GM15510 (cell line): ENCODE results near the gene SYNJ1.

Experiments
- POLR2A ChIP-seq: IDR thresholded peaks from 3 replicates; pipeline ENCODE4 v1.6.1; 2011; ENCODE audit warnings: borderline replicate concordance; ENCODE audit not compliant: insufficient read length; ENCODE audit errors: extremely low read depth

SYNJ1 gene

DNA sequence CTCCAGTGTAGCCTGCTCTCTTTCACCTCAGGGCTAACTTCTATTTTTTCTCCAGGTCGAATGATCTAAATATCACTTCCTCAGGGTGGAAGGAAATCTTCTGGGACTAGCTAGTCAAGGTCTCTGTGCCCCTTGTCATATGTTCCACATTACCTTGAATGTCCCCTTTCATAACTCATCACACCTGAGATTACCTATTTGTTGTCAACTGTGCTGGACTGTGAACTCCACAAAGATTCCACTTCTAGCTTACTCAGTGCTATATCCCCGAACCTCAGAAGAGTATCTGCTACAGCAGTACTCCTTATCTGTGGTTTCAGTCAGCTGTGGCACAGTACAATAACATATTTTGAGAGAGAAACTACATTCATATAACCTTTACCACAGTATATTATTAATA lies 14.6 kb upstream of the SYNJ1 start:
- no peak for TF ChIP-seq POLR2A

DNA sequence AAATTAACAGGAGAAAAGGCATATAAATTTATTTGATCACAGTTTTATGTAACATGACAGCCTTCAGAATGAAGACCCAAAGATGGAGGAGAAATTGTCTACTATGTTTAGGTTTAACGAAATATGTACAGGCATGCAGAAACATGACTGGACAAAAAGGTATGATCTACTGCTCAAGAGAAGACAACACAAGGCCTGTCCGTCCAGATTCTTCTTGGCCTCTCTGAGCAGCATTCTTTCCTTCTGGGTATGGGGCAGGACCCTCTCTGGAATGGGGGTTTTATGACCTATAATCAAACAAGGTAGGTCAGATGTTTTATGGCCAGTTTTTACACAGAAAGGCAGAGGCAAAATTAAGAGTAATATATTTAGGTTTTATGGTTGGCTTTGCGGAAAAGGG lies 13.5 kb upstream of the SYNJ1 start:
- no peak for TF ChIP-seq POLR2A

DNA sequence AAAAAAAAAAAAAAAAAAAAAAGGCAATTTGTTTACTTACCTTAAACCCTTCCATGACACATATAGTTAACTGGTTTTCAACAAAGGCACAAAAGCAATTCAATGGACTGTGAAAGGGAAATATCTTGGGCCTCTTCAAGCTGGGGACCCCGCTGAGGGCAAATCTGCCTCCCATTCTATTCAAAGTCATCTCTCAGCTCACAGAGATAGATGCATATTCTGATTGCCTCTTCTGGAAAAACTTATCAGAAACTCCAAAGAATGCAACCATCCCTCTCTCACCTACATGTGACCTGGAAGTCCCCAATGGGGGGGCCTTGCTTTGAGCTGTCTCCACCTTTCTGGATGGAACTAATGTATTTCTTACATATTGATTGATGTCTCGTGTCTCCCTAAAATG lies 12.1 kb upstream of the SYNJ1 start:
- TF ChIP-seq POLR2A: no peak

DNA sequence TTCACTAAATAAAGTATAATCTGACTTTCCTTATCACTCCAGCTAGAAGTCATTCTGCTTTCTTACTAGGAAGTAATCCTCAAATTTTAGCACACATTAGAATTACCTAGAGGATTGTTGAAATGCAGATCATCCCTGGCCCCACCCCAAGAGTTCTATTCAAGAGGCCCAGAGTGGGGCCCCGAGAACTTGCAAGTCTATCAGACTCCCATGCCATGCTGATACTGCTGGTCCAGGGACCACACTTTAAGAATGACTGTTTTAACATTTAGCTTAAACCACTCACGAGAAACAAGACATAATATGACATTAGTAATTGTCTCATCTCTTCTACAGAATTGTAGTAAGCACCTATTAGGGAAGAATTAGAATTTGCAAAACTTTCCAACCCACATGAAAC lies 7.7 kb upstream of the SYNJ1 start:
- TF ChIP-seq POLR2A: no peak

DNA sequence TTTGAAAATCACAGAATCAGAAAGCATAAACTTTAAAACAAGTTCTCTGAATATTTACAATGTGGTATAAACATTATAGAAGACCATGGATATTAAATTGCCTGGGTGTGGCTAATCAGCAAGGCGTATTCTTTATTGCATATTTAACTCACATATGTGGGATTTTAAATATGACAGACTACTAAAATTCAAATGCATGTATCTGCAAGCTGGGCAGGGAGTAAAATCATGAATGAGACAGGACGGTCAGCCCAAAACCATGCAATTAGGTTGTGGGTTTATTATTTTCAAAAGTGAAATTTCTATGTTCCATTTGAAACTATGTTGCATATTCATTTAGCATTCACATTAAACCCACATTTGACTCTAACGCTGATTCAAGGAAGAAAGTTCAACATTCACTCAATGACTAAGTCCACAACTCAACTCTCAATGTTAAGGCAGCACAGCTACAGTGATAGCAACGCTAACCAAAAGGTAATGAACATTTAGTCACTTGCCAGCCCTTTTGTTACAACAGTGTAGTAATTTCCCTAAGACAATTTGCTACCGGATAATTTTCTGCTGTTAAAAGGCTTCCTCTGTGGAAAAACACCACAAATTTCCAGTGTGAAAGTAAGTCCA lies 6.3 kb upstream of the SYNJ1 start:
- TF ChIP-seq POLR2A: no peak

DNA sequence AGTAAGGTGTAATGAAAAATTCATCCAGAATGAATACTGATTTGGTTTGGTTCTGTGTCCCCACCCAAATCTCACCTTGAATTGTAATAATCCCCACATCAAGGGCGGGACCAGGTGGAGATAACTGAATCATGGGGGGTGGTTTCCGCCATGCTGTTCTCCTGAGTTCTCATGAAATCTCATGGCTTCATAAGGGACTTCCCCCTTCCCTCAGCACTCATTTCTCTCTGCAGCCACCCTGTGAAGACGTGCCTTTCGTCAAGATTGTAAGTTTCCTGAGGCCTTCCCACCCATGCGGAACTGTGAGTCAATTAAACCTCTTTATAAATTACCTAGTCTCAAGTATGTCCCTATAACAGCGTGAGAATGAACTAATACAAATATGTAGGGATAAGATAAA lies 5.5 kb upstream of the SYNJ1 start:
- TF ChIP-seq POLR2A: no peak

DNA sequence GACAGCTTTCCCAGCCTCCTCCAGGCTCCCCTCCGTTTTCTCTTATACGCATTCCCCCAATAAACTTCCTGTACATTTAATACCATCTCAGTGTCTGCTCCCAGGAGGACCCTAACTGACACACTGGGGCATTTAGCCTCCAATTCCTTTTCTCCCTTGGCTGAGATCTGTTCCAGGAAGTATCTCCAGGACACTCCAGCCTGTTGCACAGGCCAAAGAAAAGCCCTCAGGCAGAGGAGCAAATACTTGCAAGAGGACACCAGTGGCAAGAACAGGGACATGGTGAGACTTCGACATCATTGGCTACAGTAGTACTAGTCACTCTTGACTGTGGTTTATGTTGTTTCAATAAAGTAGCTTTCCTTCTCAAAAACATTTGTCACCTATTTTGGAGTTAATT lies 4.7 kb upstream of the SYNJ1 start:
- TF ChIP-seq POLR2A: no peak

DNA sequence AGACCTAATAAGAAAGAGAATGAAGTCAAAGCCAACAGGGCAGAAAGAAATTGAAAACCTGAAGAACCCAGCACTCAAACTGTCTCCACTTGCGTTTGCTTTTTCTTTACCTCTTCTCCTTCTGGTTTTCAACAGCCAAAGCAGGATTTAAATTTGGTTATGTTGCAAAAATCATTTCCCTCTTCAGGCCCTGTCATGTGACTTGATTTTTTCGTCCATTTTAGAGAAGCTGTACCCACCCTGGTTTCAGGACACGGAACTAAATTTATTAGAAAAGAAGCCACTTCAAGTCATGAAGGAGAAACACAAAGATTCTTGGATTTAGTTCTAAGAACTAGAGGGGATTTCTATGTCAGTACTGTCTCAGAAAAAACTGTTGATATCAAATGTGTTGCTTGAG lies 1.0 kb upstream of the SYNJ1 start:
- no peak for TF ChIP-seq POLR2A

DNA sequence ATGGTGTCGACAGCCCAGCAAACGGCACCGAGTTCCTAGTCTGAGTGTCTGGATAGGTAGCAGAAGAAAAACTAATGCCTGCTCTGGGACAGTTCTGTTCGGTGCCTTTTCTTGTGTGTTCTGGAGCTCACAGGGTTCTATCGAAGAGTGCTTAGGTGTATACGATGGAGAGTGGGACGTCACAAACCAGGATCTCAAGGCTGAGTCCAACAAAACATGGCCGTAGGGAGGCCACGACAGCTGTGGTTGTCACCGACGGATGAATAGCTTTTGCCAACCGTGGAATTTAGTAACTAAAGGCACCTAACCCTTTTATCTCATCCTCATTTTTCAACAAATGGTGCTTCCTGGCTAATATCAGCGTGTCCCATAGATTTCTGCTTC lies 635 bp upstream of the SYNJ1 start:
- no peak for TF ChIP-seq POLR2A

DNA sequence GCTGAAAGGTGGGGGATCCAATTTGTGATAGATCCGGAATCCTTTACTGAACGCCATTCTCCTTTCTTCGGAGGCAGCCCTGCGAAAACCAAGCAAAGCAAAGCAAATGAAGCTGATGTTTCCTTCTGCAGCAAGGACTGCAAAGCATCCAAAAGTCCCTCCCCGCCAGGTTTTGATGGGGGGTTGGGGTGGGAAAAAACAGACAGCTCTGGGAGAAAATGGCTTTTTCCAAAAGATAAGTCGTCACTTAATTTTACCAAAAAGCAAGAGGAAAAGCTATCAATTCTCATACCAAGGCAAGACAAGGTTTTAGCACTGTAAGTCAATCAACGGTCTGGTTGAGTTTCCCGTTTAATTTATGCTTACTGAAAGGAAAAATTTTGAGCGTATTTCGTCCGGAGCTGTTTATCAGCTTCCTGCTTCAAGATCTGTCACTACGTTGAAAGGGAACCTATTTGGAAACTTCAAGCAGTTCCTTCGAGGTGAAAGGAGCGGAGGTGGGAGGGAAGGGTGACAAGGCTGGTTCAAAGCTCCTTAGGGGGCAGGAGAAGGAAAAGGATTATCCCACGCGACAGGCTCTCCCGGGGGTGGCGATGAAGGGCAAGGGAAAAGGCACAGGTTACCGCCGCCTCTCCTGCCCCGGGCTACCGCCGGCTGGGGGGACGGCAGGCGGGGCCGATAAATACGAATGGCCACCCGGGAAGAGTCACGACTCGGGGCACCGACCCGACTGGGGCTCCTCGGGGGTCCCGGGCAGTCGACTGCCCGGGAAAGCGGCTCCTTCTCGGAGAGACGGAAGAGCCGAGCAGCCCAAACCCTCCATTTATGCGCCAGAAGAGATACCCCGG lies 750 bp downstream of the SYNJ1 start:
- no peak for TF ChIP-seq POLR2A

DNA sequence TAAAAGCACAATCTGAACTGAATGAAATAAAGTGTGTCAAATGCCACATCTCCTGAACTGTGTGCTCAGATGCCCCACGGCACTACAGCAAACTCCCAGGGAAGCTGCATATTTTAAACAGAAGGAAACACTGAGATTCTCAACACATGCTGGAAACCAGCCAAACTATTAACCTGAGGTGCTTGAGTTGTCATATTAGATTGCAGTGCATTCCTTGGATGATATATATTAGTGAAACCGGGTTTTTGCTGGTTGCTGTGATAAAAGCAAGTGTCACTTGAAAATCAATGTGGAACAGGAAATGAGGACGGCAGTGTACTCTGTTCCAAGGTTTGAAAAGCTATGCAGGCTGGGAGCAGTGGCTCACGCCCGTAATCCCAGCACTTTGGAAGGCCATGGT lies 8.7 kb downstream of the SYNJ1 start:
- no peak for TF ChIP-seq POLR2A

DNA sequence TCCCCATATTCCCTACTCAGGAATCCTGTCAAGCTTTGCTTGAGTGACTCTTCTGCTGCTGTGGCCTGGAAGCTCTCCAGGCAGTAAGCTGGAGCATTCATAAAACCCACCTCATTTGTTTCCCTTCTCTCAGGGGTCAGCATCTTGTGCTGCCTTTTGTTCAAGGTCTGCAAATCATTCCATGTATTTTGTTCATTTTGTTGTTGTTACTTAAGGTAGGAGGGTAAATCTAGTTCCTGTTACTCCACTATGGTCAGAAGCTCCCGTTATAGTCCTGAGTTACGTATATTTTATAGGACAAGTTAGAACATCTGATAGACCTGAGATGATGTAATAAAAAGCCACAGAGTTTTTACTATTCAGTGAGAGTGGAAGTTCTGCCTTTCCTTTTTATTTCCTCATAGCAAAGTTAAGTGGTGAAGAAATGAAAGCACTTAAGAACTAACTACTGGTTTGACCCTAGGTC lies 9.9 kb downstream of the SYNJ1 start:
- TF ChIP-seq POLR2A: no peak

DNA sequence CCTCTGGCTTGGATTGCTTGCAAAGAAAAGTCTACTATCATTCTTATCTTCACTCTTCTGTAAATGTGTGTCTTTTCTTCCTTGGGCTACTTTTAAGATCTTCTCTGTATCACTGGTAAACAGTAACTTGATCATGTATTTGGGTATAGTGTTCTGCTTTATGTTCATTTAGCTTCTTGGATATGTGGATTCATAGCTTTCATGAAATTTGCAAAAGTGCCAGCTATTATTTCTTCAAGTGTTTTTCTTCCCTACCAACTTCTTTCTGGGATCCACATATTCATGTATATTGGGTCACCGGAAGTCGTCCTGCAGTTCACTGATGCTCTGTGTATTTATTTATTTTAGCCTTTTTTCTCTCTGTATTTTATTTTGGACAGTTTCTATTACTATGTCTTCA lies 11.3 kb downstream of the SYNJ1 start:
- no peak for TF ChIP-seq POLR2A

DNA sequence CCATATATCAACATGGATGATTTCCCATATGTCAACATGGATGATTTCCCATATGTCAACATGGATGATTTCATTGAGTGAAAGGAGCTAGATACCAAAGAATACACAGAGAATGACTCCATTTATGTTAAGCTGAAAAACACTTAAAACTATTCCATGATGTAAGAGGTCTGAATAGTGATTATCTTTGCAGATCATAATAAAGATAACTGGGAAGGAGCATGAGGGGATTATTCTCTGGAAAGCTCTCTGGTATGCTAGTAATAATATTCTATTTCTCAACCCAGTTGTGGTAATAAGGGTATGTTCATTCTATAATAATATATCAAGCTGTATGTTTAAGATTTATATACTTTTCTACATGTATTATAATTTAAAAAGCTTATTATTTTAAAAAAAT lies 14.1 kb downstream of the SYNJ1 start:
- TF ChIP-seq POLR2A: no peak

DNA sequence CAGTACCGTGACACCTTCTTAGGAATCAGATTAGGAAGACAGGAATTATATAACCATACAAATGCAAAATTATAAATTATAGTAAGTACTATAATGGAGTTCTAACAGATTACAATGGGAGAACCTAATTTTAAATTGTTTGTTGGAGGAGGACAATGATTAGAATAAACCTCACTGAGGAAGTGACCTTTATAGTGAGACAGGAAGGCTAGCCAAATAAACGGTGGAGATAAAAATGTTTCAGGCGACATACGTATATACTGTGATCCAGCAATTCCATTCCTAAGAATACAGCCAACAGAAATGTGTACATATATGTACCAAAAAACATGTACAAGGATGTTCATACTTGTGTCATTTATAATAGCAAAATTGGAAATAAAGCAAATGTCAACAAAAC lies 15.2 kb downstream of the SYNJ1 start:
- TF ChIP-seq POLR2A: no peak

DNA sequence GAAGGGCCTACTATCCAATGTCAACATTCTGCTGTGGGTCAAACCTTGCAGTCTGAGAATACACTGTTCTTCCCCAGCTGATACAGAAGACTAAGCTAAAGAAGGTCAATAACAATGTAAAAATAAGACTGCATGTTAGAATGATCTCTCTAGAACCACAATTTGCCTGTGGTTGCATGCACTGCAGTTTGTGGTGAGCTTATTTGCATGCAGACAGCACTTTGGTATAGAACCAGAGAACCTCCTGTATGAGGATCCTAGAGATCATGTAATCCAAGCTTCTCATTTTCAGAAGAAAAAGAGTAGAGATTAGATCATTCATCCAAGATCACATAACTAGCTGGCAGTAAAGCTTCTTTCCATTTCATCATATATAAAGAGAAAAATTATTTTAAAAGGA lies 15.8 kb downstream of the SYNJ1 start:
- TF ChIP-seq POLR2A: no peak
